ENCODE measurements around the gene C2CD3. TPM values are rescaled to one million over a fixed set of nuclear protein-coding genes. Genes with fewer than 3 reads are reported as not detected.

C2CD3 gene
- total RNA-seq, 4 donors from 2014 or later = 11.4 to 30.1 (median 25.3) TPM

DNA sequence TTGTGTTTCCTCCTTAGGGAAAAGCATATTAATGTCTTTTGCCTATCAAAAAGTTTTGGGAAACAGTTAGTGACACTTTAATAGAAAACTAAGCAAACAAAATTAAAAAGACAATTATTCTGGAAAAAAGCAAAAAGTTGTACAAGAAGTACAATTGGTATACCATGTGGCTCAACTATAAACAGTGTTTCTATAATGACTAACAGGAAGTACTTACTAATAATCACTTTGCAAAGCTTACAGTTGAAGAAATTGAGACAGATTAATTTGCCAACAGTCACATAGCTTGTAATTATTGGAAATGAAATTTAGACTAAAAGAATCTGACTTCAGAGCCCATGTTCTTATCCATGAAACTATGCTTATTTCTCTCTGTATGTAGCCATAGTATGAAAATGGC, 25.0 kb upstream of the C2CD3 start:
- no peak overlapping the region for H3K27ac ChIP-seq
- H3K9me3 ChIP-seq = no peaks in the 10 kb centered on the region

DNA sequence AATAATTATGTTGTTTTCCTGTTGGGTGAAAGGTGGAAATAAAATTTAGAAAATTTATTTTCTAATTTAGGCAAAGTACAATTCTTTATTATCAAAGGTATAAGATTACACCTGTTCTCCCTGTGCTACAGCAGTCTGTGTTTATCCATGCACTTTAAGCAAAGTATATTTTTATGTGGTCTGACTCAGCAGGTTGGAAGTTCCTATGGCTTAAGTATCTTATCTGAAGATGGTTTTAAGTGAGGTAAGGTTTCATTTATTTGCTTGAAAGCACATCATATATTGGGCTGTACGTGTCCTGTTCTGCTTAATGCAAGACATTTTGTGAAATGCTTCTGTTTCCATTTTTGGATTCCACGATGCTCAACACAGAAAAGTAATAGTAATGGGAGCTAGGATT, 14.9 kb upstream of the C2CD3 start:
- Histone ChIP-seq H3K4me1 (no peaks in the 10 kb centered on the region), H3K27ac (no peak overlapping the region), H3K9me3 (no peaks in the 10 kb centered on the region), H3K4me3 (no peak overlapping the region), H3K36me3 (peaks cover 0 to 2% of the 10 kb centered on the region in 2 donors), H3K27me3 (no peaks in the 10 kb centered on the region)
- TF ChIP-seq, protein P1, sequence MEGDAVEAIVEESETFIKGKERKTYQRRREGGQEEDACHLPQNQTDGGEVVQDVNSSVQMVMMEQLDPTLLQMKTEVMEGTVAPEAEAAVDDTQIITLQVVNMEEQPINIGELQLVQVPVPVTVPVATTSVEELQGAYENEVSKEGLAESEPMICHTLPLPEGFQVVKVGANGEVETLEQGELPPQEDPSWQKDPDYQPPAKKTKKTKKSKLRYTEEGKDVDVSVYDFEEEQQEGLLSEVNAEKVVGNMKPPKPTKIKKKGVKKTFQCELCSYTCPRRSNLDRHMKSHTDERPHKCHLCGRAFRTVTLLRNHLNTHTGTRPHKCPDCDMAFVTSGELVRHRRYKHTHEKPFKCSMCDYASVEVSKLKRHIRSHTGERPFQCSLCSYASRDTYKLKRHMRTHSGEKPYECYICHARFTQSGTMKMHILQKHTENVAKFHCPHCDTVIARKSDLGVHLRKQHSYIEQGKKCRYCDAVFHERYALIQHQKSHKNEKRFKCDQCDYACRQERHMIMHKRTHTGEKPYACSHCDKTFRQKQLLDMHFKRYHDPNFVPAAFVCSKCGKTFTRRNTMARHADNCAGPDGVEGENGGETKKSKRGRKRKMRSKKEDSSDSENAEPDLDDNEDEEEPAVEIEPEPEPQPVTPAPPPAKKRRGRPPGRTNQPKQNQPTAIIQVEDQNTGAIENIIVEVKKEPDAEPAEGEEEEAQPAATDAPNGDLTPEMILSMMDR (IDR thresholded peaks at IDR 0.05) = no peak
- WGBS, 2 donors (ENCODE audit: low coverage in 1 of 2) = 74 to 90% methylated on average over 2 of the region's 2 CpGs
- ATAC-seq = no peak

More for the DNA sequence above, 25.0 kb upstream of the C2CD3 start:
- H3K27me3 ChIP-seq = no peaks in the 10 kb centered on the region
- TF ChIP-seq POLR2AphosphoS5 (IDR thresholded peaks at IDR 0.05) = no peak
- TF ChIP-seq, protein P1 (IDR thresholded peaks at IDR 0.05) = no peak
- TF ChIP-seq POLR2A (IDR thresholded peaks at IDR 0.05) = no peak
- TF ChIP-seq EP300 (IDR thresholded peaks at IDR 0.05) = no peak
- no peak for ATAC-seq
- H3K36me3 ChIP-seq = peaks cover 0 to 10% of the 10 kb centered on the region in 2 donors
- no peaks in the 10 kb centered on the region for H3K4me1 ChIP-seq
- H3K4me3 ChIP-seq = no peak overlapping the region

DNA sequence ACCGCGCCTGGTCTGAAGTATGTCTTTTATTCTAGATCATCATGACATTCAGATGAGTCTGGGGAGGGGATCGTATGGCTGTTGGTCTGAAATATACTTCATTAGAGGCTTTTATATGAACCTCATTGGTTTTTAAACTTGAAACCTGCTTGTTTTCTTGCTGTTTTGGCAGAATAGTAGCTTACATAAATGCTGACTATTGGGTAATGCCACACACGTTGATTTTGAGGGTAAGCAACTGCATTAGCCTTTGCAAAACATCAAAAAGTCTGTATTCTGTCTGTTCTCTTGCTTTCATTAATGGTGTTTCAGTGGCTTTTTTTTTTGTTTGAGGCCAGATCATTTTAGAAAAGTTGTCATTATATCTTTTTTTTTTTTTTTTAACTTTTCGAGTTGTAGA, 14.5 kb upstream of the C2CD3 start:
- Histone ChIP-seq H3K4me1 (no peaks in the 10 kb centered on the region), H3K9me3 (no peaks in the 10 kb centered on the region), H3K4me3 (no peak overlapping the region), H3K36me3 (no peaks in the 10 kb centered on the region), H3K27ac (no peak overlapping the region), H3K27me3 (no peaks in the 10 kb centered on the region)
- WGBS, 2 donors (ENCODE audit: low coverage in 1 of 2) = 73 to 89% methylated on average over 3 to 5 of the region's 5 CpGs
- TF ChIP-seq EP300 (IDR thresholded peaks at IDR 0.05) = no peak
- TF ChIP-seq, protein P1 (IDR thresholded peaks at IDR 0.05) = no peak
- no peak for TF ChIP-seq POLR2AphosphoS5 (IDR thresholded peaks at IDR 0.05)
- no peak for TF ChIP-seq POLR2A (IDR thresholded peaks at IDR 0.05)
- ATAC-seq = no peak

DNA sequence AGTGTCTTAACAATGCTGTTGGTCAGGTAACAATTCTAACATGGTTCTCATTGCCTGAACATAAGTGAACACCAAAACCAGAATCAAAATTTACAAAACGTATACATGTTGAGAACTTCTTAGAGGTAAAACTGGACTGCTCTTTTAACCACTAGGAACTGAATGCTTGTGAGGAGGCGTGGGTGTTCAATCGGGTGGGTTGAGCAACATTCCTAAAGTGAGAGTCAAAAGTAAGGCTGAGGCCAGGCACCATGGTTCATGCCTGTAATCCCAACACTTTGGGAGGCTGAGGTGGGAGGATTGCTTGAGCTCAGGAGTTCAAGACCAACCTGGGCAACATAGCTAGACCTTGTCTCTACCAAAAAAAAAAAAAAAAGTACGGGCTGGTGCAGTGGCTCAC, 11.8 kb upstream of the C2CD3 start:
- Histone ChIP-seq H3K27ac (no peak overlapping the region), H3K4me1 (no peaks in the 10 kb centered on the region), H3K36me3 (no peaks in the 10 kb centered on the region), H3K4me3 (no peak overlapping the region), H3K9me3 (no peaks in the 10 kb centered on the region), H3K27me3 (no peaks in the 10 kb centered on the region)
- WGBS, 2 donors (ENCODE audit: low coverage in 1 of 2) = 100% methylated on average over 3 of the region's 4 CpGs
- ATAC-seq = no peak
- TF ChIP-seq POLR2AphosphoS5 (IDR thresholded peaks at IDR 0.05) (no peak), EP300 (IDR thresholded peaks at IDR 0.05) (no peak)
- TF ChIP-seq, protein P1 (IDR thresholded peaks at IDR 0.05) = no peak

DNA sequence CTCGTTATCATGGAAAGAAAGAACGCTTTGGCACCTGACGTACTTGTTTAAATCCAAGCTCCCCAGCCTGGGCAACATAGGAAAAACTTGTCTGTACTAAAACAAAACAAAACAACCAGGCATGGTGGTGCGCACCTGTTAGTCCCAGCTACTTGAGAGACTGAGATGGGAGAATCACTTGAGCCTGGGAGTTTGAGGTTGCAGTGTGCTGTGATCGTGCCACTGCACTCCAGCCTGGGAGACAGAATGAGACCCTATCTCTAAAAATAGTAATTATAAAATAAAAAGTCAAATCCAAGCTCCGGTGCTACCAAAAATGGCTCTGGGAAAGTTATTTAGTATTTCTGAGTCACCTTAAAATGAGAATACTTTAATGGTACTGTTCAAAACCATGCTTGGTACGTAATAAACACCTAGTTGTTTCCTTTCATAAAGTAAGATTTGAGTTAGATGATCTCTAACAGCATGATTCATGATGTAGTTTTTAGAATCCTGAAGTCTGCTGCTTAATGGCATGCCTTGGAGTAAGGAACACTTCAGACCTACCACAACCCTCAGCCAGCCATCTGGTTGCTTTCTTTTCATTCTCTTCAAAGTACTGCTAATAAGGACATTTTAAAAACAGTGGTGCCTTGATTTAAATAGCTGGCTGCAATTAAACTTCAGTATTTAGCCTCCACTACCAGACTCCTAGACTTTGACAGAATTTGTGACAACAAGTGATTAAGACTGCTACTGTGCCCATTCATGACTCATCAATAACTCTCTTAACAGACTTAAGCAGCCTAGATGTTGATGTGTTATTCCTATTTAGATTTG, 8.6 kb upstream of the C2CD3 start:
- no peaks in the 10 kb centered on the region for H3K9me3 ChIP-seq
- H3K27ac ChIP-seq = no peak overlapping the region
- no peaks in the 10 kb centered on the region for H3K36me3 ChIP-seq
- no peak for ATAC-seq
- no peak overlapping the region for H3K4me3 ChIP-seq
- H3K27me3 ChIP-seq = no peaks in the 10 kb centered on the region
- TF ChIP-seq, protein P1 (IDR thresholded peaks at IDR 0.05) = no peak
- no peak for TF ChIP-seq EP300 (IDR thresholded peaks at IDR 0.05)
- TF ChIP-seq POLR2A (IDR thresholded peaks at IDR 0.05) = no peak
- TF ChIP-seq POLR2AphosphoS5 (IDR thresholded peaks at IDR 0.05) = no peak
- 85 to 94% methylated on average over 7 of the region's 7 CpGs for WGBS, 2 donors (ENCODE audit: low coverage in 1 of 2)
- H3K4me1 ChIP-seq = no peaks in the 10 kb centered on the region

Measured in gastroesophageal sphincter (tissue), 4 donors.